ENCODE results near the gene LRIT1.

LRIT1 gene

GRCh38 chr10:84221916-84222315 lies 19.4 kb downstream of the LRIT1 start:
- ChIA-PET POLR2A (ENCODE audit: low non-redundant PET) (no interaction called here), CTCF (interaction anchor here (0.8 kb wide), 1 partner anchor 39 kb away, joined by 3 read pairs; no protein-coding TSS in a partner anchor)
- no peak for TF ChIP-seq CTCF (conservative IDR thresholded peaks at IDR 0.05; ENCODE audit: low read depth)
- H3K27ac ChIP-seq, result no peak overlapping the region
- no peak for DNase-seq (ENCODE audit: low spot score)

- CTCF ChIA-PET, result interaction anchor here (0.6 kb wide), 1 partner anchor 56 kb away, joined by 3 read pairs; no protein-coding TSS in a partner anchor
- H3K27ac ChIP-seq, result no peak overlapping the region
- TF ChIP-seq CTCF (conservative IDR thresholded peaks at IDR 0.05; ENCODE audit: low read depth), result no peak
- DNase-seq (ENCODE audit: low spot score), result no peak
- POLR2A ChIA-PET (ENCODE audit: low non-redundant PET), result no interaction called here
These were observed 23.6 kb downstream of the LRIT1 start for GRCh38 chr10:84217746-84218145.

- POLR2A ChIA-PET (ENCODE audit: low non-redundant PET), result interaction anchor here (0.5 kb wide), 1 partner anchor 11 kb away, joined by 4 read pairs; no protein-coding TSS in a partner anchor
- no peak for DNase-seq (ENCODE audit: low spot score)
- CTCF ChIA-PET, result no interaction called here
- no peak for TF ChIP-seq CTCF (conservative IDR thresholded peaks at IDR 0.05; ENCODE audit: low read depth)
- no peak overlapping the region for H3K27ac ChIP-seq
These were observed 24.5 kb downstream of the LRIT1 start for GRCh38 chr10:84216834-84217233.

GRCh38 chr10:84214612-84215235 lies 26.6 kb downstream of the LRIT1 start:
- ChIA-PET POLR2A (ENCODE audit: low non-redundant PET) (no interaction called here), CTCF (interaction anchor here (0.5 to 0.9 kb wide), 4 partner anchors 54 to 1877 kb away, joined by 3 to 5 read pairs (median 4); no protein-coding TSS in a partner anchor)
- no peak overlapping the region for H3K27ac ChIP-seq
- no peak for TF ChIP-seq CTCF (conservative IDR thresholded peaks at IDR 0.05; ENCODE audit: low read depth)
- DNase-seq (ENCODE audit: low spot score), result no peak

- POLR2A ChIA-PET (ENCODE audit: low non-redundant PET), result no interaction called here
- no peak for TF ChIP-seq CTCF (conservative IDR thresholded peaks at IDR 0.05; ENCODE audit: low read depth)
- no peak overlapping the region for H3K27ac ChIP-seq
- no peak for DNase-seq (ENCODE audit: low spot score)
- CTCF ChIA-PET, result interaction anchor here (0.5 to 0.9 kb wide), 4 partner anchors 53 to 1878 kb away, joined by 3 to 5 read pairs (median 4); no protein-coding TSS in a partner anchor
These were observed 27.2 kb downstream of the LRIT1 start for GRCh38 chr10:84214046-84214572.

GRCh38 chr10:84213076-84213475 lies 28.3 kb downstream of the LRIT1 start:
- CTCF ChIA-PET, result no interaction called here
- no peak for DNase-seq (ENCODE audit: low spot score)
- no peak overlapping the region for H3K27ac ChIP-seq
- POLR2A ChIA-PET (ENCODE audit: low non-redundant PET), result no interaction called here
- TF ChIP-seq CTCF (conservative IDR thresholded peaks at IDR 0.05; ENCODE audit: low read depth), result no peak
